Epithelial cell of proximal tubule (primary cell): ENCODE data around the gene SERPINI2. TPM values are rescaled to one million over a fixed set of nuclear protein-coding genes. Genes with fewer than 3 reads are reported as not detected.

Source experiments
- DNase-seq: peaks from one replicate; pipeline ENCODE4 v3.0.0-alpha.2; 2011; ENCODE audit warnings: low read depth
- H3K4me3 ChIP-seq: 2 replicates; pipeline ENCODE4 v1.5.1; 2011; ENCODE audit warnings: low read depth, mild to moderate bottlenecking, low read length
- total RNA-seq: library from RNA; depleted of rRNA; stranded (reverse); fragments of >200 nt; gene quantifications from 2 replicates; pipeline ENCODE4 v1.2.3, GENCODE V29; 2015
- TF ChIP-seq, protein P1 (sequence below): conservative IDR thresholded peaks from 2 replicates; pipeline ENCODE4 v1.5.1; 2012; ENCODE audit warnings: low read depth, mild to moderate bottlenecking, low read length

The SERPINI2 gene, protein sequence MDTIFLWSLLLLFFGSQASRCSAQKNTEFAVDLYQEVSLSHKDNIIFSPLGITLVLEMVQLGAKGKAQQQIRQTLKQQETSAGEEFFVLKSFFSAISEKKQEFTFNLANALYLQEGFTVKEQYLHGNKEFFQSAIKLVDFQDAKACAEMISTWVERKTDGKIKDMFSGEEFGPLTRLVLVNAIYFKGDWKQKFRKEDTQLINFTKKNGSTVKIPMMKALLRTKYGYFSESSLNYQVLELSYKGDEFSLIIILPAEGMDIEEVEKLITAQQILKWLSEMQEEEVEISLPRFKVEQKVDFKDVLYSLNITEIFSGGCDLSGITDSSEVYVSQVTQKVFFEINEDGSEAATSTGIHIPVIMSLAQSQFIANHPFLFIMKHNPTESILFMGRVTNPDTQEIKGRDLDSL
- total RNA-seq, result not detected in 2 replicates

DNA sequence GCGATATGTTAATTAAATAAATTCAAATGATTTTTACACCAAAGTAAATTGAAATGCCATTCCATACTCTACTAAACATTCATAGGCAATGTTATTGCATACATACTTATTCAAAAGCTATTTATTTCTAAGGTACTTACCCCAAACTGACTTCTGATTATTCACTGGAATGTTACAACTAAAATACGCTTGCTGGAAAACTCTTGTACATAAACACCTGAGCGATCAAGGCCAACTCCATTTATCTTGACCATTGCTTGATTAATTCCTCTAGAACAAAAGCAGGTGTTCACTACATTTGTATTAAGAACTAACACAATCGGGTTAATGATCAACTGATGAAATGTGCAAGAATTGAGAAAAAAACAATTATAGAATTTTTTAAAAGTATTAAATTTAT lies at the start of gene SERPINI2:
Gene SERPINI2 (minus strand): TSS at position 180 of the 400 bp plus-strand sequence. CDS start 2,208 bp downstream, outside the sequence.
- no peak within 1 kb of the TSS for H3K4me3 ChIP-seq
- TF ChIP-seq, protein P1, sequence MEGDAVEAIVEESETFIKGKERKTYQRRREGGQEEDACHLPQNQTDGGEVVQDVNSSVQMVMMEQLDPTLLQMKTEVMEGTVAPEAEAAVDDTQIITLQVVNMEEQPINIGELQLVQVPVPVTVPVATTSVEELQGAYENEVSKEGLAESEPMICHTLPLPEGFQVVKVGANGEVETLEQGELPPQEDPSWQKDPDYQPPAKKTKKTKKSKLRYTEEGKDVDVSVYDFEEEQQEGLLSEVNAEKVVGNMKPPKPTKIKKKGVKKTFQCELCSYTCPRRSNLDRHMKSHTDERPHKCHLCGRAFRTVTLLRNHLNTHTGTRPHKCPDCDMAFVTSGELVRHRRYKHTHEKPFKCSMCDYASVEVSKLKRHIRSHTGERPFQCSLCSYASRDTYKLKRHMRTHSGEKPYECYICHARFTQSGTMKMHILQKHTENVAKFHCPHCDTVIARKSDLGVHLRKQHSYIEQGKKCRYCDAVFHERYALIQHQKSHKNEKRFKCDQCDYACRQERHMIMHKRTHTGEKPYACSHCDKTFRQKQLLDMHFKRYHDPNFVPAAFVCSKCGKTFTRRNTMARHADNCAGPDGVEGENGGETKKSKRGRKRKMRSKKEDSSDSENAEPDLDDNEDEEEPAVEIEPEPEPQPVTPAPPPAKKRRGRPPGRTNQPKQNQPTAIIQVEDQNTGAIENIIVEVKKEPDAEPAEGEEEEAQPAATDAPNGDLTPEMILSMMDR, result no peak
- DNase-seq, result no peak

DNA sequence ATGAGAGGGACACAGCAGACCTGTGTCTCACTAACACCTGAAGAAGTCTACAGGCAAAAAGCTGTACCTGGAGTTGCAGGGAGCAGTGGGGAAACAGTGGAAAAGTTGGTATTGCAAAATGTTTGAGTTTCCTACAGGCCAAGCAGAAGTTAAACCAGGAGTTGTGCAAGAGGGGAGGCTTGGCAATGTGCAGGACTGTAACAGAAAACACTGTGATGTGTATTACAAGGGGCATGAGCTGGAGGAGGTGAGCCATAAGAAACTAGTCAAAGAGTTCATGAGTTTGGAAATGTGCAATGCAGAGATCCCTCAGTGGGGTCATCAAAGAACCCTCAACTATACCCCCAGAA lies 47.1 kb upstream of the SERPINI2 start:
- DNase-seq, result no peak
- TF ChIP-seq, protein P1, result no peak
- no peak overlapping the region for H3K4me3 ChIP-seq

DNA sequence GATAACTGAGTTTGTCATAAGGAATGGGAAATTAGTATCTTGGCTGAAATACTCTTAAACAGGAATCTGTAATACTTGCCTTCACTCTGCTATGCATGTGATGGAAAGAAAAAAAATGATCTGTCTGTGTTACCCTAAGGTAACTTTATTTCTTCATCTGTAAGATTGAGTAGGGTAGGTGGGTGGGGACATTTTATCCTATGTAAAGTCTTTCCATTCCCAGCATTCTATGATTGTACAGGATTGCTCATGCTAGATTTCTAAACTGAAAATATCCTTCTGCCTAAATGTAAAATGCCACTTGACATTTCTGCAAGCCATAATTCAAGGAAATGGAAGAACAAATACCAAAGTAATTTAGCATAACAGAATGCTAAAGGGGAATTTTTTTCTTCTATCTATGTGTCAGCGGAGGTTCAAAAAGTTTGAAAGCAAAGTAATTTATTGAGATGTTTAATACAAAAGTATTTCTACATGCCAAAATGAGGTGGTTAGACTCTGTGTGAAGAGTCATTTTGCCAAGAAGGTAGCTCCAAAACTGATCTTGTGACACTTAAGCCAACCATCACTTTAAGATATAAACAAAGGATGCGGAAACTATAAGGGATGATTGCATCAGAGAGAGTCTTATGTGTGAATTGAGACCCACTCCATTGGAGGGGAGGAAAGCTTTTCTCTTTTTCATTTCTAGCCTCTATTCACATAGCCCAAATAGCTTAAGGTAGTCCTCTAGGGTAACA lies 46.6 kb upstream of the SERPINI2 start:
- H3K4me3 ChIP-seq, result no peak overlapping the region
- no peak for DNase-seq
- TF ChIP-seq, protein P1, result no peak

DNA sequence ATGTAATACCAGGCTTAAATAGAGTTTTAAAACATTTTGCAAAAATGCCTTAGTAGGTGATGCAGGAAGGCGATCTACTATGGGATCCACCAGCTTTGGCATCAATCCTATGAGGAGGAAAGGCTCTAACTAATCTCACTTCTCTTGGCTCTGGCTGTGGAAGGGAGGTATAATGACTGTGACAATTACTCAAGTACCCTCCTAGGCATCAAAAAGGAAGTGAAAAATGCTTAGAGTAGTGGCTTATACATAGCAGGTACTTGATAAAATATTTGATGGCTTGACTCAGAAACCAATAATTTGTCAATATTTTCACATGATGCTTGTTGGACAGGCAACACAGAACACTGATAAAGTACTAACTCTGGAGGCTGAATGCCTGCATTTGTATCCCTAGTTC lies 34.1 kb upstream of the SERPINI2 start:
- no peak overlapping the region for H3K4me3 ChIP-seq
- DNase-seq, result no peak
- TF ChIP-seq, protein P1, result no peak

DNA sequence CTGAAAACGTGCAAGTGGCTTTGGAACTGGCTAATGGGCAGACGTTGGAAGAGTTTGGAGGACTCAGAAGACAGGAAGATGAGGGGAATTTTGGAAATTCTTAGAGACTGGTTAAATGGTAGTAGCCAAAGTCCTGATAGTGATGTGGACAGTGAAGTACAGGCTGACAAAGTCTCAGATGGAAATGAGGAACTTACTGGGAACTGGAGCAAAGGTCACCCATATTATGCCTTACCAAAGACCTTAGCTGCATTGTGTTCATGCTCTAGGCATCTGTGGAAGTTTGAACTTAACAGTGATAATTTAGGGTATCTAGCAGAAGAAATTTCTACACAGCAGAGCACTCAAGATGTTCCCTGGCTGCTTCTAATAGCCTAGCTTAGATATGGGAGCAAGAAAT lies 28.6 kb upstream of the SERPINI2 start:
- no peak overlapping the region for H3K4me3 ChIP-seq
- TF ChIP-seq, protein P1, result no peak
- no peak for DNase-seq

DNA sequence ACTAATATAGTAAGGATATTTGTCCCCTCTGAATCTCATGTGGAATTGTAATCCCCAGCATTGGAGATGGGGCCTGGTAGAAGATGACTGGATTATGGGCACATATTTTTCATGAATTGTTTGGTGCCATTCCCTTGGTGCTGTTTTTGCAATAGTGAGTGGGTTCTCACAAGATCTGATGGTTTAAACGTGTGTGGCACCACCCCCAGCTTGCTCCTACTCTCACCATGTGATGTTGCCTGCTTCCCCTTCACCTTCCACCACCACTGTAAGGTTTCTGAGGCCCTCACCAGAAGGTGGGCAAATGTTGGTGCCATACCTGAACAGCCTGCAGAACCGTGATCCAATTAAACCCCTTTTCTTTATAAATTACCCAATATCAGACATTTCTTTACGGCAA lies 28.1 kb upstream of the SERPINI2 start:
- TF ChIP-seq, protein P1, result no peak
- no peak overlapping the region for H3K4me3 ChIP-seq
- no peak for DNase-seq
